ENCODE results near the gene SLC22A23.

The SLC22A23 gene

DNA sequence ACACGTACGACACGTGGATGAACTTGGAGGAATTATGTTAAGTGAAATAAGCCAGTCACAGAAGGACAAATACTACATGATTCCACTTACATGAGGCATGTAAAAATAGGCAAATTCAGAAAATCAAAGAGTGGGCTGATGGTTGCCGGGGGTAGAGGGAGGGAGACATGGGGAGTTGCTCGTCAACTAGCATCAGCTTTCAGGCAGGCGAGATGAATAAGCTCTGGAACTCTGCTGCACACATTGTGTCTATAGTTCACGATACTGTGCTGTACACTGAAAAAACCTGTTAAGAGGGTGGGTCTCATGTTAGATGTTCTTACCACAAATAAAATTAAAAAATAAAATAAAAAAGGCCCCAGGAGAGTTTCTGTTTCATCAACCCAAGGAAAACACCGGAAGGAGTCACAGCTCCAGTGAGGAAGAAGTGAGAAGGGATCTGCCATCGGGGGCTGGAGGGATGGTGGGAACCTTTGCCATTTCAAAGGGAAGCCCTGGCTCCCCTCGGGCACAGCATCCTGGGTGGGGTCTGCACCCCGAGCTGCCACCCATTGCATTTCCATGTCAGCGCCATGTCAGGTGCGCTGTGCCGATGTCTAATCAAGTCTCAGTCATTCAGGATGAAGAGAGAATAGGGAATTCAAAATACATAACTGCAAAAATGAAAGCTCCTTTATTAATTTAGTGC is 98.3 kb downstream of the SLC22A23 start:
- TF ChIP-seq, protein P1, sequence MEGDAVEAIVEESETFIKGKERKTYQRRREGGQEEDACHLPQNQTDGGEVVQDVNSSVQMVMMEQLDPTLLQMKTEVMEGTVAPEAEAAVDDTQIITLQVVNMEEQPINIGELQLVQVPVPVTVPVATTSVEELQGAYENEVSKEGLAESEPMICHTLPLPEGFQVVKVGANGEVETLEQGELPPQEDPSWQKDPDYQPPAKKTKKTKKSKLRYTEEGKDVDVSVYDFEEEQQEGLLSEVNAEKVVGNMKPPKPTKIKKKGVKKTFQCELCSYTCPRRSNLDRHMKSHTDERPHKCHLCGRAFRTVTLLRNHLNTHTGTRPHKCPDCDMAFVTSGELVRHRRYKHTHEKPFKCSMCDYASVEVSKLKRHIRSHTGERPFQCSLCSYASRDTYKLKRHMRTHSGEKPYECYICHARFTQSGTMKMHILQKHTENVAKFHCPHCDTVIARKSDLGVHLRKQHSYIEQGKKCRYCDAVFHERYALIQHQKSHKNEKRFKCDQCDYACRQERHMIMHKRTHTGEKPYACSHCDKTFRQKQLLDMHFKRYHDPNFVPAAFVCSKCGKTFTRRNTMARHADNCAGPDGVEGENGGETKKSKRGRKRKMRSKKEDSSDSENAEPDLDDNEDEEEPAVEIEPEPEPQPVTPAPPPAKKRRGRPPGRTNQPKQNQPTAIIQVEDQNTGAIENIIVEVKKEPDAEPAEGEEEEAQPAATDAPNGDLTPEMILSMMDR (conservative IDR thresholded peaks at IDR 0.05; ENCODE audit: low read length), result no peak
- no peak for DNase-seq (ENCODE audit: low read depth)
- no peak overlapping the region for H3K4me3 ChIP-seq (ENCODE audit: low read length)

DNA sequence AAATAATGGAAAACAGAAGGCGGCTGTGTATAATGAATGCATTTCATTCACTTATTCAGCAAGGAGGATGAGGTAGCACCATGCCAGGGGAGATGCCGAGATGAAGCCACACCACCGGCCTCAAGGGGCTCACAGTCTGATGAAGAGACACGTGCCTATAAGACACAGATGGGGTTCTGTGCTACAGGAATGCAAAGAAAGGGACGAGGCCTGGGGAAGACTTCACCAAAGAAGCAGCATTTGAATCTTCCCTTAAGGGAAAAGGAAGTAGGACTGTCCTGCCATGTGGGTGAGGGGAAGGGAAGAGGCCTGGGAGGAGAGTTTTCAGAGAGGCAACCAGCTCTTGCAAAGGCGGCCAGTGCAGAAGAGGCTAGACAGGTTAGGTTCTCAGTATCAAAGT is 99.2 kb downstream of the SLC22A23 start:
- TF ChIP-seq, protein P1 (conservative IDR thresholded peaks at IDR 0.05; ENCODE audit: low read length), result no peak
- no peak overlapping the region for H3K4me3 ChIP-seq (ENCODE audit: low read length)
- no peak for DNase-seq (ENCODE audit: low read depth)

DNA sequence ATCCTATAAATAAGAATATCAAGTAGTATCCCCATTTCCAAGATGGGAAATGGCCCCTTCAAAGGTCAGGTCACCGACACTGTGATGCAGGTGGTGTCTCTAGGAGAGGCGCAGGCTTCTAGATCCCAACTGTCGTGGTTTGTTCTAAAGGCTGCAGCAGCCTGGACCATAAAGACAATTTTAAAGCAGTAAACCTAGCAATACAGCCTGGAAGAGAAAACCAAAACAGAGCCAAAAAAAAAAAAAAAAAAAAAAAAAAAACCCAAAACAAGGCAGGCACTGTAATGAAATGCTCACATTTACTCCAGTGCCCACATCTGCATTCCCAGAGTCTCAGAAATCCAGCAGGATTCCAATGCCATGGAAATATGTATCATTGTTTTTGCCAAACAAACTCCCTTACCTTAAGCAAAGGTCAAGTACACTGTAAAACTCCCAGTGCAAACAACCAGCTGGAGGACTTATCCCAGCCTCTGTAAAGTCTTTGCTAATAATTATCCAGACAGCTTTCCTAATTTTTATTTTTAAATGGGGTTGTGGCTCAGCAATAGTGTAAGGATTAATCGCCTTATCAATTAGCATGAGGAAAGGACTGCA is 99.9 kb downstream of the SLC22A23 start:
- no peak overlapping the region for H3K4me3 ChIP-seq (ENCODE audit: low read length)
- TF ChIP-seq, protein P1 (conservative IDR thresholded peaks at IDR 0.05; ENCODE audit: low read length), result no peak

DNA sequence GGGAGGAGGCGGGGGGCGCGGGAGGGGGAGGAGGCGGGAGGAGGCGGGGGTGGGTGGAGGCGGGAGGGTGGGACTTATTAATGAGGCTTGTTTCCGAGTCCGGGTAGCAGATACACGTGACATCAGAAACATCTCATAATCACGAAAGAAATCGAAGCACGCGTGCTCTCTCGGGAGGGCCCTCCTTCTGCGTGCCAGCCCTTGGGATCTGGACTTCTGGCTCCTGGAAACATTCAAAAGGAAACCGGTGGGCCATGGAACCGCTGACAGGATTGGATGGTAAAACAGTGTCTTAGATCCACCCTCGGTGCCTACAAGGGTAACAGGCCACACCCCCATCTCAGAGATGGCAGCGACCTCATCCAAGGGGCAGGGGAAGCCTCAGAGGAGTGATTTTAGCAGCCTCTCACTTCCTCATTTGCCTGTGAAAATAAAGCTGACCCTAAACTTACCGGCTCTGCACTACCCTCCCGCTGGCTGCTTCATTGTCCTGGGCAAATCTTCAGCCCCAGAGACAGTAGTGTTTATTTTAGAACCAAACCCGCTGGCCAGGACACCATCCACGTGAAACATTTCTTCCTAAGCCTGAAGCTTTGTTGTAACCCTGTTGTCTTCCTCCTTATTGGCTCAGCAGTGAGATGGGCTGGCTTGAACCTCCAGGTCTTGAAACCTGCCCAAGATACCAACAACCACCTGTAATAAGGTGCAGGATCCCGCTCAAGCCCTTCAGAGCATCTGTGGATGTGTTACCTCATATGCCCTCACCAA is 100.6 kb downstream of the SLC22A23 start:
- TF ChIP-seq, protein P1 (conservative IDR thresholded peaks at IDR 0.05; ENCODE audit: low read length), result no peak
- H3K4me3 ChIP-seq (ENCODE audit: low read length), result peak overlapping the region; percentile 47

More for the DNA sequence above, 99.9 kb downstream of the SLC22A23 start:
- peak; percentile 69 for DNase-seq (ENCODE audit: low read depth)

DNA sequence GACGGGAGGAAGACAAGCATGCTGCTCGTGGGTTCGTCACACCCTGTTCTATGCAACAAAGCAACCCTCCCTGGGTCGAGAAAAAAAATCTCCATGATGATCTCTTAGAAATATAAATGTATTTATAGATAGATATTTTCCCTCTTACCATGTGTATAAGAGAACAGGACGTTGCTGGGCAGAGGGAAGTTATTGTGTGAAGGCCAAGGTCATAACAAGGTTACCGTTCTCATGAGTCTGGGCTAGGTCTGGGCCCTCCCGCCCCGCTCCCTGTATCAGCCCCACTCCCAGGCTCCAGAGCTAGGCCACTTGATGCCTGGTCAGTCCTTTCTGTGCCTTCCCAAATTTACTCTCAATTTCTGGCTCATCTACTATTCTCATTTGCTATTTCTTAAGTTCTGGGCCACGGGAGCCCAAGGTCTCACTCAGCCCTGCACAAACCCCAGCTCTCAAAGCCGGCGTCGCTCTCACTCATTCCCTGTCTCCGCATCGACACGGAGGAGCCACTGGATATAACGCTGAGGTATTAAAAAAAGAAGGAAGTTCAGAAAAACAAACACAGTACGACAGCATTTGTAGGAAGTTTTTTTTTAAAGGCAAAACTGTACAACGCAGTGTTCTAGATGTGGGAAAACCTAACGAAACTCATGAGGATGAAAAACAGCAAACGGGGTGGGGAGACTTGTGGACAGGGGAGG is 101.3 kb downstream of the SLC22A23 start:
- TF ChIP-seq, protein P1 (conservative IDR thresholded peaks at IDR 0.05; ENCODE audit: low read length), result no peak
- H3K4me3 ChIP-seq (ENCODE audit: low read length), result peak overlapping the region; percentile 47
- no peak for DNase-seq (ENCODE audit: low read depth)

More for the DNA sequence above, 100.6 kb downstream of the SLC22A23 start:
- peak; percentile 71 for DNase-seq (ENCODE audit: low read depth)

DNA sequence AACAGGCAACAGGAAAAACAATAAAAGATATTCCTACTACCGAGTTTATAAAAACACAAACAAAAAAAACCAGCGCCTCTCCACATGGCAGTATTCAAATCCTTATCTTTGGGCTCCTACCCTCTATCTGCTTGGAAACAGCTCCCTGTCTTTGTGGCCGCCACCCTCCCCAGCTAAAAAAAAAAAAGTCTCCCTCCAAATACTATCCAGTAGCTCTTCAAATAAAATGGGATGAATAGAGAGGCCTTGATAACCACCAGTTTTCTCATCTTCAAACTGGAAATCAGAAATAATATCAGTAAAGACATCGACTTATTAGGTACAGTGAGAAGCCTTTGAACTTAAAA is 101.9 kb downstream of the SLC22A23 start:
- TF ChIP-seq, protein P1 (conservative IDR thresholded peaks at IDR 0.05; ENCODE audit: low read length), result no peak
- H3K4me3 ChIP-seq (ENCODE audit: low read length), result no peak overlapping the region
- no peak for DNase-seq (ENCODE audit: low read depth)
